Astrocyte (in vitro differentiated cells and primary cell): ENCODE data around the gene MARVELD3. TPM values are rescaled to one million over a fixed set of nuclear protein-coding genes. Genes with fewer than 3 reads are reported as not detected.

Source experiments
- DNase-seq: peaks from one replicate; pipeline ENCODE4 v3.0.0-alpha.2; 2010; ENCODE audit warnings: low read depth
- FAIRE-seq: peaks from 2 replicates; lab custom pipeline; 2011; peaks lifted over from hg19 to GRCh38; lab: Jason Lieb, UNC
- H2AFZ ChIP-seq: 2 replicates; pipeline ENCODE4 v1.6.0; 2012; ENCODE audit warnings: low read depth, low read length, inconsistent platforms
- H3K27ac ChIP-seq: 2 replicates; pipeline ENCODE4 v1.5.1; 2011; ENCODE audit warnings: low read depth, low read length, inconsistent platforms
- H3K27me3 ChIP-seq: 2 replicates; pipeline ENCODE4 v1.6.0; 2011; ENCODE audit warnings: low read length, inconsistent platforms; ENCODE audit not compliant: insufficient read depth
- H3K36me3 ChIP-seq: 2 replicates; pipeline ENCODE4 v1.5.1; 2011; ENCODE audit warnings: low read length, inconsistent platforms; ENCODE audit not compliant: insufficient read depth
- H3K4me1 ChIP-seq: 2 replicates; pipeline ENCODE4 v1.5.1; 2011; ENCODE audit warnings: low read length, inconsistent platforms; ENCODE audit not compliant: insufficient read depth
- H3K4me2 ChIP-seq: 2 replicates; pipeline ENCODE4 v1.6.0; 2012; ENCODE audit warnings: low read length, inconsistent platforms
- H3K4me3 ChIP-seq: 2 replicates; pipeline ENCODE4 v1.5.1; 2011; ENCODE audit warnings: low read depth, mild to moderate bottlenecking, low read length, inconsistent platforms; ENCODE audit not compliant: insufficient read depth
- H3K79me2 ChIP-seq: 2 replicates; pipeline ENCODE4 v1.6.0; 2012; ENCODE audit warnings: mild to moderate bottlenecking, low read length, inconsistent platforms; ENCODE audit not compliant: insufficient read depth
- H3K9ac ChIP-seq: 2 replicates; pipeline ENCODE4 v1.6.0; 2012; ENCODE audit warnings: mild to moderate bottlenecking, low read length, inconsistent platforms
- H3K9me3 ChIP-seq: 2 replicates; pipeline ENCODE4 v1.5.1; 2012; ENCODE audit warnings: low read depth, mild to moderate bottlenecking, low read length, inconsistent platforms; ENCODE audit not compliant: insufficient read depth
- H4K20me1 ChIP-seq: 2 replicates; pipeline ENCODE4 v1.6.0; 2012; ENCODE audit warnings: low read length, inconsistent platforms; ENCODE audit not compliant: insufficient read depth
- H3K27ac Mint-ChIP-seq: one replicate; pipeline ENCODE4 v1.8.0; 2021; ENCODE audit warnings: mild to moderate bottlenecking, mixed read lengths; ENCODE audit not compliant: unreplicated experiment
- H3K27me3 Mint-ChIP-seq: one replicate; pipeline ENCODE4 v1.8.0; 2021; ENCODE audit warnings: low read depth, mixed read lengths; ENCODE audit not compliant: unreplicated experiment
- H3K36me3 Mint-ChIP-seq: one replicate; pipeline ENCODE4 v1.8.0; 2021; ENCODE audit warnings: low read depth, mixed read lengths; ENCODE audit not compliant: unreplicated experiment
- H3K4me1 Mint-ChIP-seq: one replicate; pipeline ENCODE4 v1.8.0; 2021; ENCODE audit warnings: low read depth, mixed read lengths; ENCODE audit not compliant: unreplicated experiment
- H3K4me3 Mint-ChIP-seq: one replicate; pipeline ENCODE4 v1.8.0; 2021; ENCODE audit warnings: mild to moderate bottlenecking, moderate library complexity, mixed read lengths; ENCODE audit not compliant: unreplicated experiment
- H3K9me3 Mint-ChIP-seq: one replicate; pipeline ENCODE4 v1.8.0; 2021; ENCODE audit warnings: mild to moderate bottlenecking, mixed read lengths; ENCODE audit not compliant: unreplicated experiment
- CTCF ChIP-seq: IDR thresholded peaks from 2 replicates; pipeline ENCODE4 v1.5.1; 2011; ENCODE audit warnings: low read depth, mild to moderate bottlenecking, inconsistent platforms, low read length, moderate library complexity; ENCODE audit not compliant: insufficient read depth
- EZH2 ChIP-seq: IDR thresholded peaks from 2 replicates; pipeline ENCODE4 v1.6.1; 2012; ENCODE audit warnings: mild to moderate bottlenecking, low read length, inconsistent platforms; ENCODE audit not compliant: insufficient read depth
- total RNA-seq: library from RNA; stranded (reverse); gene quantifications from 2 replicates; pipeline ENCODE4 v1.2.1, GENCODE V29; 2021

Gene MARVELD3
- total RNA-seq, 1 donor from 2014 or later: 1.4 TPM

- H3K4me3 Mint-ChIP-seq: no peak overlapping the region
- H3K27me3 Mint-ChIP-seq: no peaks in the 10 kb centered on the region
- no peaks in the 10 kb centered on the region for H3K4me1 Mint-ChIP-seq
- Histone ChIP-seq H4K20me1 (peaks cover 6% of the 10 kb centered on the region), H3K9ac (no peak overlapping the region), H3K4me3 (no peak overlapping the region), H3K27me3 (no peaks in the 10 kb centered on the region), H3K79me2 (no peaks in the 10 kb centered on the region), H3K36me3 (peaks cover 6% of the 10 kb centered on the region), H2AFZ (no peak overlapping the region), H3K4me1 (peaks cover 3% of the 10 kb centered on the region), H3K4me2 (no peak overlapping the region), H3K27ac (no peak overlapping the region), H3K9me3 (no peaks in the 10 kb centered on the region)
- no peak overlapping the region for H3K27ac Mint-ChIP-seq
- no peak for TF ChIP-seq EZH2
- no peak for TF ChIP-seq CTCF
- no peaks in the 10 kb centered on the region for H3K9me3 Mint-ChIP-seq
- DNase-seq: no peak
- H3K36me3 Mint-ChIP-seq: peaks cover 17% of the 10 kb centered on the region
- FAIRE-seq: no peak
These were observed 21.4 kb downstream of the MARVELD3 start for GRCh38 chr16:71647391-71647790.

GRCh38 chr16:71648162-71648561 is 22.2 kb downstream of the MARVELD3 start:
- no peak for TF ChIP-seq CTCF
- TF ChIP-seq EZH2: no peak
- no peaks in the 10 kb centered on the region for H3K27me3 Mint-ChIP-seq
- peaks cover 13% of the 10 kb centered on the region for H3K36me3 Mint-ChIP-seq
- no peak overlapping the region for H3K9ac ChIP-seq
- no peaks in the 10 kb centered on the region for H3K9me3 Mint-ChIP-seq
- no peak overlapping the region for H3K27ac ChIP-seq
- H2AFZ ChIP-seq: no peak overlapping the region
- no peaks in the 10 kb centered on the region for H3K27me3 ChIP-seq
- no peak overlapping the region for H3K4me2 ChIP-seq
- DNase-seq (no peak), FAIRE-seq (no peak)
- H3K9me3 ChIP-seq: no peaks in the 10 kb centered on the region
- H3K4me1 Mint-ChIP-seq: no peaks in the 10 kb centered on the region
- no peaks in the 10 kb centered on the region for H3K79me2 ChIP-seq
- H4K20me1 ChIP-seq: peaks cover 6% of the 10 kb centered on the region
- H3K36me3 ChIP-seq: peaks cover 6% of the 10 kb centered on the region
- H3K4me3 ChIP-seq: no peak overlapping the region
- H3K27ac Mint-ChIP-seq: no peak overlapping the region
- H3K4me3 Mint-ChIP-seq: no peak overlapping the region
- no peaks in the 10 kb centered on the region for H3K4me1 ChIP-seq

GRCh38 chr16:71648921-71649320 is 22.9 kb downstream of the MARVELD3 start:
- H3K36me3 ChIP-seq: peaks cover 10% of the 10 kb centered on the region
- no peaks in the 10 kb centered on the region for H3K9me3 ChIP-seq
- H4K20me1 ChIP-seq: peaks cover 6% of the 10 kb centered on the region
- no peaks in the 10 kb centered on the region for H3K27me3 Mint-ChIP-seq
- H3K4me1 ChIP-seq: no peaks in the 10 kb centered on the region
- H3K27ac ChIP-seq: no peak overlapping the region
- H3K36me3 Mint-ChIP-seq: peaks cover 13% of the 10 kb centered on the region
- H3K9me3 Mint-ChIP-seq: no peaks in the 10 kb centered on the region
- H3K4me1 Mint-ChIP-seq: no peaks in the 10 kb centered on the region
- H3K27ac Mint-ChIP-seq: no peak overlapping the region
- H3K27me3 ChIP-seq: no peaks in the 10 kb centered on the region
- no peak for FAIRE-seq
- no peak overlapping the region for H3K4me3 Mint-ChIP-seq
- TF ChIP-seq EZH2 (no peak), CTCF (peak; percentile 28)
- H3K4me2 ChIP-seq: no peak overlapping the region
- no peaks in the 10 kb centered on the region for H3K79me2 ChIP-seq
- no peak overlapping the region for H2AFZ ChIP-seq
- DNase-seq: no peak
- no peak overlapping the region for H3K4me3 ChIP-seq
- H3K9ac ChIP-seq: no peak overlapping the region
